Omental fat pad (tissue), 4 donors: ENCODE data around the gene ASCC1. TPM values are rescaled to one million over a fixed set of nuclear protein-coding genes. Genes with fewer than 3 reads are reported as not detected.

ENCODE experiments used
- ATAC-seq: fragments of 150-250 bp; one replicate; pipeline ENCODE4 v1.9.1; 2016; ENCODE audit warnings: mild to moderate bottlenecking, moderate library complexity; ENCODE audit not compliant: low FRiP score
- DNase-seq: peaks from one replicate; pipeline ENCODE4 v3.0.0-alpha.2; 2019; ENCODE audit warnings: low spot score
- total RNA-seq, 4 donors: library from RNA; depleted of rRNA; stranded (reverse); fragments of >200 nt; gene quantifications; one replicate each; pipeline ENCODE4 v1.1.0, GENCODE V29; 2016
- TF ChIP-seq, protein P1 (sequence below), 3 donors: fragments of 450-650 bp; IDR thresholded peaks; one replicate each; pipeline ENCODE4 v1.5.1; 2016 to 2017; ENCODE audit warnings: antibody characterized with exemption in 3 of 3, mild to moderate bottlenecking in 3 of 3, moderate library complexity in 2 of 3

ASCC1 gene
- total RNA-seq, 4 donors from 2014 or later, result 21.3 to 34.5 (median 26.3) TPM

GRCh38 chr10:72081772-72082590, 134.1 kb downstream of the ASCC1 start:
- no peak for ATAC-seq
- TF ChIP-seq, protein P1, sequence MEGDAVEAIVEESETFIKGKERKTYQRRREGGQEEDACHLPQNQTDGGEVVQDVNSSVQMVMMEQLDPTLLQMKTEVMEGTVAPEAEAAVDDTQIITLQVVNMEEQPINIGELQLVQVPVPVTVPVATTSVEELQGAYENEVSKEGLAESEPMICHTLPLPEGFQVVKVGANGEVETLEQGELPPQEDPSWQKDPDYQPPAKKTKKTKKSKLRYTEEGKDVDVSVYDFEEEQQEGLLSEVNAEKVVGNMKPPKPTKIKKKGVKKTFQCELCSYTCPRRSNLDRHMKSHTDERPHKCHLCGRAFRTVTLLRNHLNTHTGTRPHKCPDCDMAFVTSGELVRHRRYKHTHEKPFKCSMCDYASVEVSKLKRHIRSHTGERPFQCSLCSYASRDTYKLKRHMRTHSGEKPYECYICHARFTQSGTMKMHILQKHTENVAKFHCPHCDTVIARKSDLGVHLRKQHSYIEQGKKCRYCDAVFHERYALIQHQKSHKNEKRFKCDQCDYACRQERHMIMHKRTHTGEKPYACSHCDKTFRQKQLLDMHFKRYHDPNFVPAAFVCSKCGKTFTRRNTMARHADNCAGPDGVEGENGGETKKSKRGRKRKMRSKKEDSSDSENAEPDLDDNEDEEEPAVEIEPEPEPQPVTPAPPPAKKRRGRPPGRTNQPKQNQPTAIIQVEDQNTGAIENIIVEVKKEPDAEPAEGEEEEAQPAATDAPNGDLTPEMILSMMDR (IDR thresholded peaks at IDR 0.05), result no peak
- DNase-seq, result peak; percentile 9

GRCh38 chr10:72081210-72081609, 134.9 kb downstream of the ASCC1 start:
- no peak for ATAC-seq
- TF ChIP-seq, protein P1 (IDR thresholded peaks at IDR 0.05), result no peak
- DNase-seq, result no peak

DNA sequence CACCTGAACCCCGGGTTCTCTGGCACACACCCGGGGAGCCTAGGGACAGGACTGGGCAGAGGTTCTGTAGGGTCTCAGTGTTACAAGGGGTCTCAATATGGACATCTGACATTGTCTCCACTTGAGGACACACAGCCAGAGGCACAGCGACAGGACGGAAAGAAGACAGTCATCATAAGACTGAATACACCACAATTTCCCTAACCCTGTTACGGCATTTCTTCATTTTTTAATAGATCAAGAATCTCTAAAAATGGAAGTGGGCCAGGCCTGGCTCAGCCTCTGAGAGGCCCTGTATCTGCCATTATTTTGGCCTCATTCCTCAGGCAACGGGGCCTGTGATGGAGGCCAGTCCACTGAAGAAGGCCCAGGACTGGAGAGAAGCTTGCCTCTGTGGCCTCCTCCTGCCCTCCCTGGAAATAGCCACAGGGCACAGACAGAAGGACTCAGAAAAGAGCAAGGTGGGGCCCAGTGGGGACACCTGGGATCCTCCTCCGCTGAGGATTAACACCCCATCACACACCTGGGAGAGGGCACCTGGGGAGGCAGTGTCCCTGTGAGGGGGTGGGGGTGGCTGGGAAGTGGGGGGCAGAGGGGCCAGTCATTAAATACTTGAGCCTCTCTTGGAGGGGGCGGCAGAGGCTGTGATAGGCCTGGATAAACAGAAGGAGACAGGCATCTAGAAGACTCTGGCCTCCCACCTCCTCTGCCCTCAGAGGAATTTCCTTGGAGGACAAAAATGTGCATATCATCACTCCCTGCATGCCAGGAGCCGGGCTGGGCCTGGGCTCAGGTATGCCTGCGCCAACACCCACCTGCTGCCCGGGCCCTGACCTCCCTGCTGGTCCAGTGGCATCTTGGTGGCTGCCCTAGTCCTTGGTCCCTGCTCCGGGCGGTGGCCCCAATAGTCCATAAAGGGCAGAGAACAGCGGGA, 135.8 kb downstream of the ASCC1 start:
- TF ChIP-seq, protein P1 (IDR thresholded peaks at IDR 0.05), result no peak
- no peak for DNase-seq
- no peak for ATAC-seq

DNA sequence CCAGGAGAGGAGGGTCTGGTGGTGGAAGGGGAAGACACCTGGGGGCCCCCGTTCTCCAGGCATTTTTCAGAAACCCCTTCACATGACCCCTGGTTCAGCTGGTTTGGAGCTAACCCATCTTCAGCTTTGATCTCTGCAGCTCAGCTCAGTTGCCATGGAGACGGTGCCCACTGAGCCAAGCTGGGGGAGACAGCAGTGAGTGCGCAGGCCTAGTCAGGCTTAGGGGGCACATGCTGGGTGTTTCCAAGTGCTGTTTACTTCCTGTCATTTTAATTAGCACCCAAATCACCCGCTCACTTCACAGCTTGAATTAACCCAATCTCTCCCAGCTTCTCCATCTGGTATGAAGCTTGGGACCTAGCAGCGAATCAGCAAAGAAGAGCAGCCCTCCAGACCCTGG, 136.7 kb downstream of the ASCC1 start:
- TF ChIP-seq, protein P1 (IDR thresholded peaks at IDR 0.05), result no peak
- DNase-seq, result no peak
- ATAC-seq, result no peak

DNA sequence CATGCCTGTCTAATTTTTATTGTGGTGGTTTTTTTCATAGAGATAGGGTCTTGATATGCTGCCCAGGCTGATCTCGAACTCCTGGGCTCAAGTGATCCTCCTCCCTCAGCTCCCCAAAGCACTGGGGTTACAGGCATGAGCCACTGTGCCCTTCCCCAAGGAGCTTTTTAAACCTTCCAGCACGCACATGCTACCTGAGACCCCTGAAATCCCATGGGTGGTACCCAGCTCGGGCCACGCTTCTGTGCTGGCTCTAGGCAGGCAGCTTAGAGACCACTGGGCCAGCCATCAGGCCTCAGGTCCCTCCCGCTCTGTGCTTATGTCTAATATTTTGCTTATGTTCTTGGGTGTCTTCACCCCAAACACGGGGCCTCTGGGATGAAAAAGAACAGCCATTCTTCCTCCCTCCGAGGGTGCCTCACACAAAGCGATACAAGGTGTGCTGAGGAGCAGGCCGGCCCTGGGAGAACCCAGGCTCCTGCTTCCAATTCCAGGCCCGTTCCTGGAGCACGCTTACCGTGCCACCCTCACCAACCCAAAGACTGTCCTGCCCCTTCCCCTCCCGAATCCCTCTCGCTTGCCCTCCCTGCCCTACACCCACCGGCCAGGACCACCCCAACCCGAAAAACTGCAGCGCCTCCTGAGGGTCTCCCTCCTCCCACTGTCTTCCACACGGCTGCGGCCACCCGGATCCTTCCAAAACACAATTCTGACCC, 138.6 kb downstream of the ASCC1 start:
- DNase-seq, result no peak
- TF ChIP-seq, protein P1 (IDR thresholded peaks at IDR 0.05), result no peak
- no peak for ATAC-seq

GRCh38 chr10:72076756-72077155, 139.3 kb downstream of the ASCC1 start:
- no peak for DNase-seq
- ATAC-seq, result no peak
- TF ChIP-seq, protein P1 (IDR thresholded peaks at IDR 0.05), result no peak
